HL-60 (cell line): ENCODE measurements around the gene CAMKK1.
A peak's percentile ranks its signal among the peaks of the same experiment; 100 is the strongest.

Experiments used
- DNase-seq, 2 experiments: peaks; one replicate each; pipeline ENCODE4 v3.0.0-alpha.2; 2010 to 2020; ENCODE audit warnings: low read depth in 1 of 2, low spot score in 1 of 2
- H3K27ac ChIP-seq: fragments of 250-450 bp; sonication (Bioruptor Pico); replicated peaks from 2 replicates; pipeline ENCODE4 v1.5.1; 2020; ENCODE audit warnings: mild to moderate bottlenecking, moderate library complexity
- H3K27me3 ChIP-seq: fragments of 250-450 bp; sonication (Bioruptor Pico); 2 replicates; pipeline ENCODE4 v1.5.1; 2021; ENCODE audit warnings: mild to moderate bottlenecking, moderate library complexity; ENCODE audit not compliant: insufficient read depth, poor library complexity, severe bottlenecking
- H3K4me3 ChIP-seq: replicated peaks from 2 replicates; pipeline ENCODE4 v1.5.1; 2011; ENCODE audit warnings: mild to moderate bottlenecking, control low read depth, low read length; ENCODE audit not compliant: insufficient read depth
- CTCF ChIP-seq: IDR thresholded peaks from one replicate; pipeline ENCODE4 v1.5.1; 2011; ENCODE audit warnings: low read length, control low read depth, inconsistent platforms; ENCODE audit not compliant: insufficient read depth
- GABPA ChIP-seq: IDR thresholded peaks from 2 replicates; pipeline ENCODE4 v1.6.1; 2012; ENCODE audit warnings: low read depth
- POLR2AphosphoS5 ChIP-seq: IDR thresholded peaks from 2 replicates; pipeline ENCODE4 v1.6.1; 2012; ENCODE audit warnings: low read depth
- REST ChIP-seq: IDR thresholded peaks from 2 replicates; pipeline ENCODE4 v1.6.1; 2012; ENCODE audit warnings: low read depth; ENCODE audit not compliant: insufficient replicate concordance
- SPI1 ChIP-seq: IDR thresholded peaks from 2 replicates; pipeline ENCODE4 v1.6.1; 2012; ENCODE audit warnings: low read depth, mild to moderate bottlenecking, borderline replicate concordance

Gene CAMKK1

GRCh38 chr17:3887394-3887793, 5.5 kb downstream of the CAMKK1 start:
- TF ChIP-seq SPI1 (no peak), GABPA (no peak), REST (no peak), POLR2AphosphoS5 (no peak), CTCF (no peak)
- Histone ChIP-seq H3K4me3 (no peak overlapping the region), H3K27ac (peak overlapping the region; percentile 47; the same call in 1 of the 2 replicates)

GRCh38 chr17:3886776-3887175, 6.1 kb downstream of the CAMKK1 start:
- Histone ChIP-seq H3K27me3 (no peaks in the 10 kb centered on the region), H3K4me3 (no peak overlapping the region), H3K27ac (peak overlapping the region; percentile 47)
- peak; percentile 43; the same call in 1 of the 2 replicates for TF ChIP-seq SPI1
- TF ChIP-seq GABPA: no peak
- DNase-seq: peak; percentile 30 to 54

More at GRCh38 chr17:3887394-3887793, 5.5 kb downstream of the CAMKK1 start:
- DNase-seq: no peak
- H3K27me3 ChIP-seq: no peaks in the 10 kb centered on the region

GRCh38 chr17:3885970-3886369, 6.9 kb downstream of the CAMKK1 start:
- TF ChIP-seq CTCF: no peak
- no peak for TF ChIP-seq SPI1
- TF ChIP-seq GABPA: no peak
- TF ChIP-seq REST: no peak
- TF ChIP-seq POLR2AphosphoS5: no peak
- Histone ChIP-seq H3K27me3 (no peaks in the 10 kb centered on the region), H3K4me3 (no peak overlapping the region), H3K27ac (no peak overlapping the region)
- no peak for DNase-seq

GRCh38 chr17:3885271-3885670, 7.6 kb downstream of the CAMKK1 start:
- no peak overlapping the region for H3K27ac ChIP-seq
- H3K27me3 ChIP-seq: no peaks in the 10 kb centered on the region
- no peak for TF ChIP-seq GABPA
- TF ChIP-seq CTCF: no peak
- no peak for TF ChIP-seq SPI1
- TF ChIP-seq REST: no peak
- no peak for TF ChIP-seq POLR2AphosphoS5
- no peak overlapping the region for H3K4me3 ChIP-seq
- no peak for DNase-seq
